PFSK-1 (cell line): ENCODE measurements around the gene SDS.

Experiments
- FOXP2 ChIP-seq: optimal IDR thresholded peaks from 2 replicates; pipeline ENCODE3; 2011; ENCODE audit warnings: borderline replicate concordance, control low read depth, inconsistent platforms; ENCODE audit not compliant: insufficient read depth; ENCODE audit errors: extremely low read length, extremely low read depth
- POLR2AphosphoS5 ChIP-seq: IDR thresholded peaks from 2 replicates; pipeline ENCODE4 v1.6.1; 2012; ENCODE audit warnings: low read depth, mild to moderate bottlenecking, control low read depth, low read length, moderate library complexity
- REST ChIP-seq, 2 experiments: IDR thresholded peaks; 2 replicates each; pipeline versions ENCODE4 v1.6.1 to v1.8.0; 2011 to 2012; ENCODE audit warnings: low read depth in 2 of 2, low read length in 2 of 2, control low read depth in 1 of 2, inconsistent platforms in 1 of 2, mild to moderate bottlenecking in 1 of 2, moderate library complexity in 1 of 2; ENCODE audit not compliant: insufficient read depth in 1 of 2

GRCh38 chr12:113346353-113346752 is 57.3 kb downstream of the SDS start:
- TF ChIP-seq REST (IDR thresholded peaks at IDR 0.05; ENCODE audit: insufficient read depth in 1 of 2, low read depth in 2 of 2, low read length in 2 of 2) = no peak
- TF ChIP-seq POLR2AphosphoS5 = no peak
- TF ChIP-seq FOXP2 = no peak
